EH (cell line): ENCODE results near the gene RNF215.
A peak's percentile ranks its signal among the peaks of the same experiment; 100 is the strongest.
"Not testable (repeated sequence)": the region's sequence is repeated elsewhere in the genome, so short reads cannot be mapped to it uniquely, and the experiment has no call there.

Experiments
- DNase-seq: peaks from one replicate; pipeline ENCODE4 v3.0.0-alpha.2; 2015; ENCODE audit warnings: low read depth

The RNF215 gene

DNA sequence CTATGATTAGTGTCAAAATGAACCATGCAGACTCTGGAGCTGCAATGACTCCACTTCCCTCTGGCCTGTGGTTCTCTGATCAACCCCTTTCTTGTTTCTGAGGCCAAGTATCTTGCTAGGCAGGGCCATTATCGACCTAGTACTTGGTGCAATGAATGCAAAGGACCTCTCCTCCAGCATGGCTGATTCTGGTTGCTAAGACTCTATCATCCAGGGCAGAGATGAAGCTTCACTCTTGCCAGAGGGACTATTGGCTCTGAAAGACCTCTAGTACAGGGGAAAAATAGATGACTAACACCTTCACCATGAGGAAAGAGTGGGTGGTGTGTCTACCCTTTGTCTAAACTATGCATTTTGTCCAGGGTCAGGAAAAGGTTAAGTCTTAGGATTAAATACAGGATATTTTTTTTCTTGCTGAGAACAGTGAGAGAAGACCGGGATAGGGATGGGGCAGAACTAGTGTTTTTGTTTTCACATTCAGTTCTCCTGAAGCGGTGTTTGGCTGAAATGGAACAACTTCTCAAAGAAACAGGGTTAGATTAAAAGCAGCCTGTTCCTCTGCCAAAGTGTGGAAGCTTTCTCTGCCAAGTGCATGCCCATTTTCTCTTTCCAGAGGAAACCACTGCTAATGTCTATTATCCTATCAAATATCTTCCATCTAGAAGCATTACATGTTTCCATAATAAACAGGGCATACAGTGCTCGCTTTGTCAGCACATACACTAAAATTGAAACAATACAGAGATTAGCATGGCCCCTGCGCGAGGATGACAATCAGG lies 33.3 kb upstream of the RNF215 start:
- peak; percentile 88 for DNase-seq

DNA sequence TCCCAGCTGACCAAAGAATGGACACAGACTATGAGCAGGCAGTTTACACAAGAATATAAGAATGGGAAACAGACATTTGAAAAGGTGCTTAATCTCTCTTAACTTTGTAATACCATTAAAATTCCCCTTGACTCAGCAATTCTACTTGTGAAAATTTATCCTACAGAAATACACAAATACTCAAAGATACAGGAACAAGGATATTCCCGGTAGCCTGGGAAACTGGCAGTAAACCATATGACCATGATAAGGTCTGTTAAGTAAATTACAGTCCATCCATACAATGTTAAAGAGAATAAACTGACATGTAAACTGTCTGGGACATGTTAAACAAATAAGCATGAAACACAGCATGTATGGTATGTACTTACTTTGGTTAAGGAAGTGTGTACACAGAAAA lies 29.6 kb upstream of the RNF215 start:
- DNase-seq, result no peak

DNA sequence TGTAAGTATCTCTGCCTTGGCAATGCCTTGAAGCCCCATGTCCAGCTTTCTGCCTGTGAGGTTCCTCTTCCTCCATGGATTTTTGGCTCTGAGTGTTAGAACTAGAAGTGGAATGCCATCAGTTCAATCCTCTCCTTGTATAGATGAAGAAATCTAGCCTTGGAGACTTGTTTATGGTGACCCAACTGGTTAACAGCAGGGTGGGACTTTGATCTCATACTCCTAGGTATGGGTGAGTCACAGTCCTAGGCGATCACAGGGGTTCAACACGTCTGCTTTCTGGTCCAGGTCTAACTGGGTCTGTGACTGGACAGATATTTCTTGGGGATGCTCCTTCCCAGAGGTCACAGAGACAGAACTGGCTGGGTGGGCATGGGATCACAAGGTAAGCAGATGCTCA lies 29.2 kb upstream of the RNF215 start:
- no peak for DNase-seq

GRCh38 chr22:30414525-30415047 lies 27.4 kb upstream of the RNF215 start:
- DNase-seq, result peak; percentile 53

GRCh38 chr22:30413745-30414524 lies 26.7 kb upstream of the RNF215 start:
- no peak for DNase-seq

DNA sequence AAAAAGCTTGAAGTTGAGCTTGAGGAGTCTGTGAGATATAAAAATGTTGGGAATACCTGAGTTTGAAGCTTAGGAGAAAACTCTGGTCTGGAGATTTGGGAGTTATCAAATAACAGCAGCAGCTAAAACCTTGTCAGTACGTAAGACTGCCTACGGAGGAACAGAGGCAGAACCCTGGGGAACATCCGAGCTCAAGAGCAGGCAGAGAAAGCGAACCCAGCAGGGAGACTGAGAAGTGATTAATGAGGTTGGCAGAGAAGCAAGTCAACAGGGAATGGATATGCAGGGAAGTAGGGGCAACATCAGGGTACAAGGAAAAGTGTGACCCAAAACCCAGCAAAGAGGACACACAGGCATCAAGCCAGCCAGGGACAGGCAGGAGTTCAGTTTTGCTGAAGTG lies 25.8 kb upstream of the RNF215 start:
- DNase-seq, result no peak

GRCh38 chr22:30411780-30412179 lies 24.6 kb upstream of the RNF215 start:
- DNase-seq, result no peak

DNA sequence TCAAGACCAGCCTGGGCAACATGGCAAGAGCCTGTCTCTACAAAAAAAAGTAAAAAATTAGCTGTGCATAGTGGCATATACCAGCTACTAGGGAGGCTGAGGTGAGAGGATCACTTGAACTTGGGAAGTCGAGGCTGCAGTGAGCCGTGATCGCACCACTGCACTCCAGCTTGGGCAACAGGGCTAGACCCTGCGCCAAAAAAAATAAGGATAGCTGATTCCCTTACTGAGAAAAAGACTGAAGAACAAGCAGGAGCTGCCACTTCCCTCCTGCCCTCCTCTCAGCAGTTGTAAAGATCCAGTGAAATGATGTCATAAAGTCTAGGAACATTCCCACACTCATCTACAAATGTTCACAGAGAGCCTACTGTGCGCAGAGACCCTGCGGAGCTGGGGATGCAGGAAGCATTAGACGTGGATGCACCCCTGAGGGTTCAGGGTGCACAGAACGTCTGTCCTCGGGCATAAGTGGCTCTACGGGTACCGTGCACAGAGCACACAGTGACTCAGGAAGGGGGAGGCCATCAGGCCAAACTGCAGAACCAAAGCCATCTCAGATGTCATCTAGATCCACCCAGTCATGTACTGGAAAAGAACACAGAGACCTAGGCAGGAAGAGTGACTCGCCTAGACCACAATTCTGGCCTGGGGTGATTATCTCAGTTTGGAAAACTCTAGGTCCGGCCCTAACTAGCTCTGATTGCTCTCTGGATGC lies 21.3 kb upstream of the RNF215 start:
- DNase-seq, result peak; percentile 96

DNA sequence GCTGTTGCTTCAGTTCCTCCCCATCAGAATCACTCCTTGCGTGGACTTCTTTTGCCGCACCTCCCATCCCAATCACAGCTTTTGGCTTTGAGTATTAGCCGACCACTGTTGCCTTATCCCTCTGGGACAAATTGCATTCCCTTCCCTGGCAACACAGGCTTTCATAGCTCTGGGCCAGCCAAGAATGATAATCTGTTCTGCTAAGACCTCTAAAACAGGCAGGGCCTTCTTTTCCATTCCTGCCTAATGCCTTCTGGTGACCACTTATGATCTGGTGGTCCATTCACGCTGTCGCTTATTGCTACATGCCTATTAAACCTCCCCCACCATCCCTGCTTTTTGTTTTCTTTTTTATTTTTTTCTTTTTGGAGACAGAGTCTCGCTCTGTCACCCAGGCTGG lies 19.2 kb upstream of the RNF215 start:
- DNase-seq, result no peak

DNA sequence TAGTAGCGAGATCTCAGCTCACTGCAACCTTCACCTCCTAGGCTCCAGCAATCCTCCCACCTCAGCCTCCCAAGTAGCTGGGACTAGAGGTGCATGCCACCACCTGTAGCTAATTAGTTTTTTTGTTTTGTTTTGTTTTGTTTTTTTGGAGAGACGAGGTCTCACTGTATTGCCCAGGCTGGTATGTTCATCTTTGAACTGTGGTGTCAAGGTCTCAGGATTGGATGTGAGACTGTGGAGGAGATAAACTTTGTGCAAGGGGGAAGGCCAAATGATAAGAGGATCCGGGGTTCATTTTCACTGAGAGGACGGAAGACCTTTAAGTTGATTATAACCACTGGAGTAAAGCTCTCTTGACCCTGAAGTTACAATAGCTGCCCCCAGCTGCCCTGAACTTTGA lies 18.5 kb upstream of the RNF215 start:
- no peak for DNase-seq

DNA sequence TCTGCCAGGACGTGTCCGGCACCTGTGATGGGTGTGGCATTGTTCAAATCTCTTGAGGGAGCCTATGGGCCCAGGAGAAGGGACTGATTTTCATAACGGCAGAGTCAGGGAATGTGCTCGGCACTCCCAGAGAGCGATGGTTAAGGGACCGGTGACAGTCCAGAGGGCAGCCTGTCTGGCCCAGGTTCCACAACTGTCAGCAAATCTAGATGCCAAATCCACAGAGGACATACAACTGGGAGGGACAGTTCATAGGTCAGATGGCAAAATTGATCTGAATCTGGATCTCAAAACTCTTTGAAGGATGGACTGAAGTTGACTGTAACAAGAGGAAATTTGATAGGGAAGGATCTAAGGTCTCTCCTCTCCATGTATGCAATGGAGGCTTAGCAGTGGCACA lies 17.1 kb upstream of the RNF215 start:
- no peak for DNase-seq

- not testable (repeated sequence) for DNase-seq
Observed at GRCh38 chr22:30402766-30403104, 15.5 kb upstream of the RNF215 start.

DNA sequence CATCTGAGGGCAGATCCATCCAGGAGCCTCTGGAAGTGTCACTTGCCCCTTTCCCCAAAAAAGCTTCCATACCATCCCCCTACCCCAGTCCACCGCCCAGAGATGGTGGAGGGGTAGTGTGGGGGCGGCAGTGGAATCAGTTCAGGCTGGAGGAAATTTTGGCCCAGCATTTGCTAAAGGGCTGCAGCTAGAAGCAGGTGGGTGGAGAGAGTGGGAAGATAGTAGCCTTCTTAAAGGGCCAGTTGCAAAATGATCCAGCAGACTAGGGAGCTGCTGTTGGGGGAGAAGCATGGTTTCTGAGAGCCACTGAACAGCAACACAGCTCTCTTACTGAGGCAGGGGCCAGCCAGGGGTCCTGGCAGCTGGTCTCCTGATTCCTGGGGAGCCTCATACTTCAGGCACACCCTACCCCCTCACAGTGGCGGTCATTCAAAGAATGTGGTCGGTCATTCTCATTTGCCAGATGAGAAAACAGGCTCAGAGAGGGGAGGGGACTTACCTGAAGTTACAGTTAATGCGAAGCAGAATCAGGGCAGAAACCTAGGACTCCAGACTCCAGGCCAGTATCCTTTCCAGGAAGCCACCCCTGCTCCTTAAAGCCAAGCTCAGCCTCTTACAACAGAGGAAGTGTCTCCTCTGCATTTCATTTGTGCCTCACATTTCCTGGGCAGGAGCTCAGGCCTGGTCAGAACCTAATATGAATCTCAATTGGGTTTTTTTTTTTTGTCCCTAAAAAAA lies 15.0 kb upstream of the RNF215 start:
- no peak for DNase-seq

GRCh38 chr22:30401024-30401423 lies 13.8 kb upstream of the RNF215 start:
- not testable (repeated sequence) for DNase-seq

- no peak for DNase-seq
Observed at GRCh38 chr22:30400159-30400558, 12.9 kb upstream of the RNF215 start.

DNA sequence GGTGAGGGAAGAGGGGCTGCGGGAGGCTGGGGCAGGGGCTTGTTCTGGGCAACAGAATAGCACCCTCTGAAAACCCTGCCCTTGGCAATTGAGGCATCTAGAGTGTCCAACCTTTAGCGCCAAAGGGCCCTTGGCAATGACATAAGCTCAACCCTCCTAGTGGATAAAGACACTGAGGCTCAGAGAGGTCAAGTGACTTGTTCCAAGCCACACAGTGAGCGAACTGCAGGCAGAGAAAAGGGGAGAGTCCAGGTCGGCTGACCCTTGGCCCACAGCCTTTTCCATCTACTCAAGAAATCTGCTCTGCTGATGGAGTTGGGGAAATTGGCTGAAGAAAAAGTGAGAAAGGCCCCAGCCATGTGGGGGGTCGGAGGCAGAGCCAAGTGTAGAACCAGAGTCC lies 12.5 kb upstream of the RNF215 start:
- DNase-seq, result no peak

- DNase-seq, result peak; percentile 27
Observed at GRCh38 chr22:30398685-30399680, 11.8 kb upstream of the RNF215 start.

DNA sequence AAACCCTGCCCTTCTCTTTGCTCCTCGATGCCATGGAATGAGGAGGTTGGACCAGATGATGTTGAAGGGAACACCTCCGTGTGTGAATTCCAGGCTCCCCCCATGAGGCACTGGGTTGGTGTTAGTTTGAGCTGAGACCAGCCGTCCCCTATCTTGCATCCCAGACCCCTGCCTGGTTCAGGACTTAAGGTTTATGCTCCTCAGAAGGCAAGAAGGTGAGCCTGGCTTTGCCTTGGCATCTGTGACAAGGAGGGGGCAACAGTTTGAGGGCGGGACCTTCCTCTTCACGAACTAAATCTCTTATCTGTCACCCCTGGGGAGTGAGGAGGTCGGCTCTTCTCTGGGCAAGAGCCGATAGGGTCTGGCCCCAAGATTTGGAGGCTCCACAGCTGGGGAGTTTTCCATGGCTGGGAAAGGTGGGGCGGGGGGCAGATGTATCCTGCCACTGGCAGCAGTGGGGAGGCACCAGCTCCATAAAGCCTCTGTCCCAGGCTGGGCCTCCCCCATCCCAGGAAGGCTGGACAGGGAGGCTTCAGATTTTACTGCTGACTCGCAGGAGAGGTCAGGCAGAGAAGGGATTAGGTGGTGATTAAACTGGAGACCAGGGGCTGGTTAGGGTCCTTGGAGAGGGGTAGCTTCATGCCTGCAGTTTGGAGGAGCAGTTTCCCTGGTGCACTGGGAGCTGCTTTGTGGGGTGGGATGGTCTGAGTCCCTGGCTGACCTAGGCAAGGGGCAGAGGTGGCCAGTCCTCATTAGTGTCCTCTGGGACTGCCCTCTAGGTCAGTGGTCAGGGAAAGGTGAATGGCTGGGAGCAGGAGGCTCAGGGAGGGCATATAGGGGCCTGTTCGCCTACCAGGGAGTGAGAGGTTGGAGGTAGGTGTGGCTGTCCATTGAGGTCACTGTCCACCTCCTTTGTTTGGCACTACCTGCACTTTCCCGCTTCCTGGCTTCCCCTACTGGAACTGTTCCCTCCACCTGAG lies 10.7 kb upstream of the RNF215 start:
- DNase-seq, result no peak

- DNase-seq, result peak; percentile 67
Observed at GRCh38 chr22:30396871-30397655, 9.9 kb upstream of the RNF215 start, which contains the start of gene SEC14L2. SEC14L2 (plus strand) TSS chr22:30397018; CDS start chr22:30397117, 99 bp downstream.
